Brain microvascular endothelial cell (primary cell): ENCODE results near the gene ADAMTS2.

Experiments used
- DNase-seq: peaks from one replicate; pipeline ENCODE4 v3.0.0-alpha.2; 2020
- H3K27ac ChIP-seq: fragments of 250-450 bp; sonication (Bioruptor Pico); 2 replicates; pipeline ENCODE4 v1.5.1; 2020; ENCODE audit warnings: mild to moderate bottlenecking, moderate library complexity
- H3K27me3 ChIP-seq: fragments of 250-450 bp; sonication (Bioruptor Pico); replicated peaks from 2 replicates; pipeline ENCODE4 v1.5.1; 2020; ENCODE audit warnings: mild to moderate bottlenecking
- H3K36me3 ChIP-seq: fragments of 250-450 bp; sonication (Bioruptor Pico); replicated peaks from 2 replicates; pipeline ENCODE4 v1.5.1; 2020; ENCODE audit warnings: mild to moderate bottlenecking
- H3K4me3 ChIP-seq: 2 replicates; pipeline ENCODE4 v1.5.1; 2011; ENCODE audit warnings: low read depth, mild to moderate bottlenecking, control low read depth, low read length, moderate library complexity
- CTCF ChIP-seq: IDR thresholded peaks from 2 replicates; pipeline ENCODE4 v1.5.1; 2011; ENCODE audit warnings: low read depth, mild to moderate bottlenecking, moderate library complexity, low read length, control low read depth, inconsistent platforms; ENCODE audit errors: missing control alignments
- in situ Hi-C: cut with HindIII; loops from 2 replicates; pipeline ENCODE4 v1.10.0; 2017; ENCODE audit warnings: low sequenced_read_pairs, low pct_ligation_motif_present

The ADAMTS2 gene

DNA sequence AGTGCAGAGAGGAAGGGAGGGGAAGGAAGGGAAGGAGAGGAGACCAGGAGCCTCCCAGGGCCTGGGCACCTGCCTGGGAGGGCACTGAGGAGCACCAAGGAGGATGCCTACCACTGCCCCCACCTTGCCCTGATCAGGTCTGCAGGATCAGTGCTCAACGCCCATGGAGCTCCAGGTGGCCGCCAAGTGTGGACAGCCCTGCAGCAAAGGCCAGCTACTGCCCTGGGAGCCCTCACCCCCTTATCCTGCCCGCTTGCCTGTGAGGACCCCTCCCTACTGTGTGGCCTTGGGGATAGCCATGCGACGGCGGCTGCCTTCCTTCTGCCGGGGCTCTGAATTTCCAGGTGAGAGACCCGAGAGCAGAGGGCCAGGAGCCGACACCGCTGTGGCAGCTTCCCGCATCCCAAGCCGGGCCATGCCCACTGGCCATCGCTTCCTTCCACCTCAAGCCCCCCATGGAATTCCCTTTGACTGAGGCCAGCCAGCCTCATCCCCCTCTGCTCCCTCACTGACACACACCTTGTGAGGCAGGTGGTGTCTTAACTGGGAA, 12.4 kb downstream of the ADAMTS2 start:
- in situ Hi-C loops, result no loop called here
- H3K27ac ChIP-seq, result no peak overlapping the region
- H3K4me3 ChIP-seq, result no peak overlapping the region
- no peaks in the 10 kb centered on the region for H3K27me3 ChIP-seq
- DNase-seq, result no peak
- H3K36me3 ChIP-seq, result no peaks in the 10 kb centered on the region
- no peak for TF ChIP-seq CTCF

- Histone ChIP-seq H3K36me3 (no peaks in the 10 kb centered on the region), H3K27me3 (no peaks in the 10 kb centered on the region), H3K4me3 (no peak overlapping the region), H3K27ac (no peak overlapping the region)
- TF ChIP-seq CTCF, result no peak
- in situ Hi-C loops, result no loop called here
- DNase-seq, result no peak
Observed at GRCh38 chr5:179331591-179332375, 13.5 kb downstream of the ADAMTS2 start.

- in situ Hi-C loops, result no loop called here
- no peaks in the 10 kb centered on the region for H3K36me3 ChIP-seq
- H3K4me3 ChIP-seq, result no peak overlapping the region
- H3K27ac ChIP-seq, result no peak overlapping the region
- DNase-seq, result no peak
- TF ChIP-seq CTCF, result no peak
- no peaks in the 10 kb centered on the region for H3K27me3 ChIP-seq
Observed at GRCh38 chr5:179330186-179330900, 14.9 kb downstream of the ADAMTS2 start.

DNA sequence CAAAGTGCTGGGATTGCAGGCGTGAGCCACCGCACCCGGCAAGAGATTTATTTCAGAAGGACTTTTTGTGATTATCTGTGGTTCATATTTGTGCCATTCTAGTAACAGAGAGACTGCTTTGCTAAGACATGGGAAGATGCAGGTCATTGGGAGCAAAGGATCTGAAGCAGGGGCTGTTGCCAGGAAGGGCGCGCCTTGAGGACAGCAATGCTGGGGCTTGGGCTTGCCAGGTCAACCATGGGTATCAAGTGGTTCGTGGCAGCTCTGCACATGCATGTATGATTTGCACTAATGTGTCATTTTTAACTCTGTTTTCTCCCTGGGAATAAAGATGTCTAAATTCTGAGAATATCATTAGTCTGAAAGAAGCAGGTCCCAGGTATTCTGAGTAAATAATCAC, 17.0 kb downstream of the ADAMTS2 start:
- Histone ChIP-seq H3K27ac (no peak overlapping the region), H3K27me3 (no peaks in the 10 kb centered on the region), H3K4me3 (no peak overlapping the region), H3K36me3 (no peaks in the 10 kb centered on the region)
- in situ Hi-C loops, result no loop called here
- no peak for DNase-seq
- TF ChIP-seq CTCF, result no peak

DNA sequence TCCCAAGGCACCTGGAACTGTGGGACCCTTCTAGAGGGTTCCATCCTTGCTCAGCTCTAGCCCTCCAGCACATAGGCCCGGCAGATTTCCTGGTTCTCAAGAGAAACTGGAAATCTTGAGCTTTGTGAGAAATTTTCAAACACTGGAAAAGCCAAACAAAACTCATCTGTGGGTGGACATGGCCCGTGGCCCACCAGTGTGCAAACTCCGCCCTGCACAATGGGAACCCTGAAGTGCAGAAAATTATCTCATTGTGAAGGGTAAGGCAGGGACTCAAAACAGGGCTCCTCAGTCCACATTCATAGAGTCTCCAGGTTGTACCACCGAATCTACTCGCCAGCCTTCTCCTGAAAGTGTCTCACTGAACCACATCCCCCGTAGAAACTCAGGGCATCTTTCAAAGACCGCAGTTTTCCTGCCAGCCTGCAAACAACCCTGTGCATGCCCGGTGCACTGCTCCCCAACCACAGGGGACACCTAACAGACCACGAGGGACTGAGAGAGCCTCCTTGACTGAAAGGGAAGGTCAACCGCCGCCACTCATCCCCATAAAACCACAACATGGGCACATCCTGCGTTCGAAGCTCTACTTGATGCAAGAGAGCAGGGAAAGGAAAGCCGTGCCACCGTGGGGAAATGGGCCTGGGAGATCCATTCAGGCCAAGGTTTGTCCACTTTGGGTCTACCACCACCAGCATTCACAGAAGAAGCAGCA, 18.1 kb downstream of the ADAMTS2 start:
- no peak for TF ChIP-seq CTCF
- no peaks in the 10 kb centered on the region for H3K27me3 ChIP-seq
- H3K27ac ChIP-seq, result no peak overlapping the region
- no peaks in the 10 kb centered on the region for H3K36me3 ChIP-seq
- DNase-seq, result no peak
- in situ Hi-C loops, result no loop called here
- no peak overlapping the region for H3K4me3 ChIP-seq
